ENCODE measurements around the gene TCEAL7. TPM values are rescaled to one million over a fixed set of nuclear protein-coding genes. Genes with fewer than 3 reads are reported as not detected.
A peak's percentile ranks its signal among the peaks of the same experiment; 100 is the strongest.

The TCEAL7 gene
- total and polyA plus RNA-seq, 2 of the 4 experiments (the other 2 are of a cell fraction): 6.5 to 15.4 TPM

- no peak overlapping the region for H3K9ac ChIP-seq (ENCODE audit: low read depth, low read length)
- H3K14ac ChIP-seq (replicated peaks; ENCODE audit: low read depth, low read length): peak overlapping the region; percentile 64
- no peaks in the 10 kb centered on the region for H3K9me3 ChIP-seq (ENCODE audit: control insufficient read depth, insufficient read depth, low read length)
- dilution Hi-C loops (cut with HindIII; ENCODE audit: low sequenced_read_pairs, unreplicated experiment): no loop called here
- peak overlapping the region; percentile 67; the same call in 1 of the 2 replicates for H2AK5ac ChIP-seq (ENCODE audit: low read depth, low read length)
- H2AK9ac ChIP-seq (replicated peaks; ENCODE audit: low read depth, low read length, poor library complexity): peak overlapping the region; percentile 10
- H2BK15ac ChIP-seq (ENCODE audit: low read depth, low read length): peak overlapping the region; percentile 78; the same call in 1 of the 3 replicates
- CTCF ChIA-PET: no interaction called here
- no TSS peak for BruUV-seq (replicated peaks)
- H3K56ac ChIP-seq (ENCODE audit: extremely low read depth, insufficient read depth, low read length): no peak overlapping the region
- no peaks in the 10 kb centered on the region for H4K20me1 ChIP-seq (ENCODE audit: insufficient read depth, low read length)
- H2BK20ac ChIP-seq (ENCODE audit: low read depth, low read length): peak overlapping the region; percentile 90
- peak overlapping the region; percentile 30 for H4K91ac ChIP-seq (ENCODE audit: insufficient read depth, low read depth, low read length)
- no peak for TF ChIP-seq NFE2L2 (IDR thresholded peaks at IDR 0.05; ENCODE audit: low read depth, low read length)
- no peak for TF ChIP-seq RFX5 (IDR thresholded peaks at IDR 0.05; ENCODE audit: low read depth, low read length)
- no peak for TF ChIP-seq RAD21 (IDR thresholded peaks at IDR 0.05; ENCODE audit: low read length)
- TF ChIP-seq RCOR1 (IDR thresholded peaks at IDR 0.05; ENCODE audit: insufficient replicate concordance, low read length): no peak
- no peak for TF ChIP-seq CEBPB (IDR thresholded peaks at IDR 0.05; ENCODE audit: low read depth, low read length)
- no peak for TF ChIP-seq SMC3 (IDR thresholded peaks at IDR 0.05; ENCODE audit: low read depth, low read length)
- TF ChIP-seq, protein P1, sequence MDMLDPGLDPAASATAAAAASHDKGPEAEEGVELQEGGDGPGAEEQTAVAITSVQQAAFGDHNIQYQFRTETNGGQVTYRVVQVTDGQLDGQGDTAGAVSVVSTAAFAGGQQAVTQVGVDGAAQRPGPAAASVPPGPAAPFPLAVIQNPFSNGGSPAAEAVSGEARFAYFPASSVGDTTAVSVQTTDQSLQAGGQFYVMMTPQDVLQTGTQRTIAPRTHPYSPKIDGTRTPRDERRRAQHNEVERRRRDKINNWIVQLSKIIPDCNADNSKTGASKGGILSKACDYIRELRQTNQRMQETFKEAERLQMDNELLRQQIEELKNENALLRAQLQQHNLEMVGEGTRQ (IDR thresholded peaks at IDR 0.05; ENCODE audit: low read depth, low read length): no peak
- no peak for TF ChIP-seq BHLHE40 (IDR thresholded peaks at IDR 0.05; ENCODE audit: low read depth, low read length)
- TF ChIP-seq, protein P2, sequence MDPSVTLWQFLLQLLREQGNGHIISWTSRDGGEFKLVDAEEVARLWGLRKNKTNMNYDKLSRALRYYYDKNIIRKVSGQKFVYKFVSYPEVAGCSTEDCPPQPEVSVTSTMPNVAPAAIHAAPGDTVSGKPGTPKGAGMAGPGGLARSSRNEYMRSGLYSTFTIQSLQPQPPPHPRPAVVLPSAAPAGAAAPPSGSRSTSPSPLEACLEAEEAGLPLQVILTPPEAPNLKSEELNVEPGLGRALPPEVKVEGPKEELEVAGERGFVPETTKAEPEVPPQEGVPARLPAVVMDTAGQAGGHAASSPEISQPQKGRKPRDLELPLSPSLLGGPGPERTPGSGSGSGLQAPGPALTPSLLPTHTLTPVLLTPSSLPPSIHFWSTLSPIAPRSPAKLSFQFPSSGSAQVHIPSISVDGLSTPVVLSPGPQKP (IDR thresholded peaks at IDR 0.05; ENCODE audit: borderline replicate concordance, low read depth, low read length): no peak
- TF ChIP-seq FOS (IDR thresholded peaks at IDR 0.05; ENCODE audit: low read depth, low read length): no peak
- TF ChIP-seq CHD1 (IDR thresholded peaks at IDR 0.05; ENCODE audit: low read depth, low read length): no peak
- no peak for TF ChIP-seq MAZ (IDR thresholded peaks at IDR 0.05; ENCODE audit: borderline replicate concordance, low read depth, low read length)
- TF ChIP-seq MAFK (IDR thresholded peaks at IDR 0.05; ENCODE audit: low read depth, low read length): no peak
- no peak for TF ChIP-seq MXI1 (IDR thresholded peaks at IDR 0.05; ENCODE audit: borderline replicate concordance, low read depth, low read length)
- TF ChIP-seq POLR2A (IDR thresholded peaks at IDR 0.05; ENCODE audit: low read depth, low read length): no peak
- TF ChIP-seq, protein P3, sequence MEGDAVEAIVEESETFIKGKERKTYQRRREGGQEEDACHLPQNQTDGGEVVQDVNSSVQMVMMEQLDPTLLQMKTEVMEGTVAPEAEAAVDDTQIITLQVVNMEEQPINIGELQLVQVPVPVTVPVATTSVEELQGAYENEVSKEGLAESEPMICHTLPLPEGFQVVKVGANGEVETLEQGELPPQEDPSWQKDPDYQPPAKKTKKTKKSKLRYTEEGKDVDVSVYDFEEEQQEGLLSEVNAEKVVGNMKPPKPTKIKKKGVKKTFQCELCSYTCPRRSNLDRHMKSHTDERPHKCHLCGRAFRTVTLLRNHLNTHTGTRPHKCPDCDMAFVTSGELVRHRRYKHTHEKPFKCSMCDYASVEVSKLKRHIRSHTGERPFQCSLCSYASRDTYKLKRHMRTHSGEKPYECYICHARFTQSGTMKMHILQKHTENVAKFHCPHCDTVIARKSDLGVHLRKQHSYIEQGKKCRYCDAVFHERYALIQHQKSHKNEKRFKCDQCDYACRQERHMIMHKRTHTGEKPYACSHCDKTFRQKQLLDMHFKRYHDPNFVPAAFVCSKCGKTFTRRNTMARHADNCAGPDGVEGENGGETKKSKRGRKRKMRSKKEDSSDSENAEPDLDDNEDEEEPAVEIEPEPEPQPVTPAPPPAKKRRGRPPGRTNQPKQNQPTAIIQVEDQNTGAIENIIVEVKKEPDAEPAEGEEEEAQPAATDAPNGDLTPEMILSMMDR (conservative IDR thresholded peaks at IDR 0.05; ENCODE audit: low read depth, low read length): no peak
- H4K8ac ChIP-seq (ENCODE audit: low read depth in 2 of 2, low read length in 2 of 2): peak overlapping the region in 1 of 2 experiments; percentile 82; a peak in 2 of 4 replicates
- no peaks in the 10 kb centered on the region for H3K36me3 ChIP-seq (ENCODE audit: control insufficient read depth, insufficient read depth, low read length)
- H4K5ac ChIP-seq (ENCODE audit: low read depth, low read length): peak overlapping the region; percentile 65
- WGBS, 2 experiments (ENCODE audit: extremely low coverage in 2 of 2, insufficient read length in 1 of 2): no CpG with 5 or more reads among the region's 1 CpG
- intact Hi-C loops (cut with micrococcal nuclease): no loop called here
- H3K4ac ChIP-seq (ENCODE audit: low read depth, low read length): peak overlapping the region; percentile 89
- peak overlapping the region; percentile 87 for H2BK5ac ChIP-seq (ENCODE audit: low read depth, low read length, poor library complexity, severe bottlenecking)
- POLR2A ChIA-PET (ENCODE audit: unreplicated experiment): interaction anchor here (0.5 to 1.9 kb wide), 4 partner anchors 9 to 320 kb away, joined by 3 to 15 read pairs (median 6); partner anchors contain the start of genes BEX3 and TCEAL9
- H3K4me1 ChIP-seq (ENCODE audit: control insufficient read depth, insufficient read depth, low read length): peaks cover 6% of the 10 kb centered on the region
- peak overlapping the region; percentile 32 for H3K23ac ChIP-seq (ENCODE audit: low read depth, low read length)
- H2AFZ ChIP-seq (replicated peaks; ENCODE audit: low read length, poor library complexity): peak overlapping the region; percentile 69
- DNase-seq (peak; percentile 52), ATAC-seq (ENCODE audit: low read depth) (peak; percentile 81)
- peaks cover 4% of the 10 kb centered on the region for H3K9me1 ChIP-seq (ENCODE audit: insufficient read depth, low read length)
- H3K79me1 ChIP-seq (ENCODE audit: low read depth in 1 of 2, low read length in 2 of 2): no peaks in the 10 kb centered on the region
- H3K4me3 ChIP-seq (ENCODE audit: insufficient read depth, low read depth, low read length): no peak overlapping the region
- in situ Hi-C loops (cut with MboI; ENCODE audit: low sequenced_read_pairs): no loop called here
- H3K4me2 ChIP-seq (ENCODE audit: low read depth, low read length): peak overlapping the region; percentile 37
- H3K18ac ChIP-seq (ENCODE audit: low read depth, low read length): peak overlapping the region; percentile 68
- H3K27ac ChIP-seq (ENCODE audit: insufficient read depth, low read length): peak overlapping the region; percentile 95
- peaks cover under 1% of the 10 kb centered on the region; the same call in 1 of the 2 replicates for H3K27me3 ChIP-seq (ENCODE audit: control insufficient read depth, insufficient read depth, low read length)
- H2BK120ac ChIP-seq (ENCODE audit: low read depth, low read length): peak overlapping the region; percentile 89
These were observed 37.5 kb downstream of the TCEAL7 start for GRCh38 chrX:103367502-103367901.

Data from IMR-90 (cell line).